ENCODE results near the gene ACO2. TPM values are rescaled to one million over a fixed set of nuclear protein-coding genes. Genes with fewer than 3 reads are reported as not detected.

Gene ACO2
- total RNA-seq, 2 donors from 2014 or later, result 32.7 to 75.5 TPM

- TF ChIP-seq POLR2A (IDR thresholded peaks at IDR 0.05), result no peak
- TF ChIP-seq, protein P1, sequence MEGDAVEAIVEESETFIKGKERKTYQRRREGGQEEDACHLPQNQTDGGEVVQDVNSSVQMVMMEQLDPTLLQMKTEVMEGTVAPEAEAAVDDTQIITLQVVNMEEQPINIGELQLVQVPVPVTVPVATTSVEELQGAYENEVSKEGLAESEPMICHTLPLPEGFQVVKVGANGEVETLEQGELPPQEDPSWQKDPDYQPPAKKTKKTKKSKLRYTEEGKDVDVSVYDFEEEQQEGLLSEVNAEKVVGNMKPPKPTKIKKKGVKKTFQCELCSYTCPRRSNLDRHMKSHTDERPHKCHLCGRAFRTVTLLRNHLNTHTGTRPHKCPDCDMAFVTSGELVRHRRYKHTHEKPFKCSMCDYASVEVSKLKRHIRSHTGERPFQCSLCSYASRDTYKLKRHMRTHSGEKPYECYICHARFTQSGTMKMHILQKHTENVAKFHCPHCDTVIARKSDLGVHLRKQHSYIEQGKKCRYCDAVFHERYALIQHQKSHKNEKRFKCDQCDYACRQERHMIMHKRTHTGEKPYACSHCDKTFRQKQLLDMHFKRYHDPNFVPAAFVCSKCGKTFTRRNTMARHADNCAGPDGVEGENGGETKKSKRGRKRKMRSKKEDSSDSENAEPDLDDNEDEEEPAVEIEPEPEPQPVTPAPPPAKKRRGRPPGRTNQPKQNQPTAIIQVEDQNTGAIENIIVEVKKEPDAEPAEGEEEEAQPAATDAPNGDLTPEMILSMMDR (IDR thresholded peaks at IDR 0.05), result no peak
- H3K36me3 ChIP-seq (replicated peaks in 1 of 2; ENCODE audit: insufficient read depth in 1 of 2, low read depth in 2 of 2), result peaks cover 0 to 26% of the 10 kb centered on the region in 2 donors
- intact Hi-C loops (cut with DNase I), result no loop called here
- peaks cover 23% of the 10 kb centered on the region for H3K4me1 ChIP-seq
- no peaks in the 10 kb centered on the region for H3K9me3 ChIP-seq
- no peaks in the 10 kb centered on the region for H3K27me3 ChIP-seq
- H3K27ac ChIP-seq, result peak overlapping the region; percentile 2 to 73 (median 66)
- no peak overlapping the region for H3K4me3 ChIP-seq
- 57 to 70% methylated on average over 11 to 17 of the region's 17 CpGs for WGBS, 2 donors
- DNase-seq (no peak), ATAC-seq (no peak)
Observed at GRCh38 chr22:41524809-41525449, 56.0 kb downstream of the ACO2 start.

DNA sequence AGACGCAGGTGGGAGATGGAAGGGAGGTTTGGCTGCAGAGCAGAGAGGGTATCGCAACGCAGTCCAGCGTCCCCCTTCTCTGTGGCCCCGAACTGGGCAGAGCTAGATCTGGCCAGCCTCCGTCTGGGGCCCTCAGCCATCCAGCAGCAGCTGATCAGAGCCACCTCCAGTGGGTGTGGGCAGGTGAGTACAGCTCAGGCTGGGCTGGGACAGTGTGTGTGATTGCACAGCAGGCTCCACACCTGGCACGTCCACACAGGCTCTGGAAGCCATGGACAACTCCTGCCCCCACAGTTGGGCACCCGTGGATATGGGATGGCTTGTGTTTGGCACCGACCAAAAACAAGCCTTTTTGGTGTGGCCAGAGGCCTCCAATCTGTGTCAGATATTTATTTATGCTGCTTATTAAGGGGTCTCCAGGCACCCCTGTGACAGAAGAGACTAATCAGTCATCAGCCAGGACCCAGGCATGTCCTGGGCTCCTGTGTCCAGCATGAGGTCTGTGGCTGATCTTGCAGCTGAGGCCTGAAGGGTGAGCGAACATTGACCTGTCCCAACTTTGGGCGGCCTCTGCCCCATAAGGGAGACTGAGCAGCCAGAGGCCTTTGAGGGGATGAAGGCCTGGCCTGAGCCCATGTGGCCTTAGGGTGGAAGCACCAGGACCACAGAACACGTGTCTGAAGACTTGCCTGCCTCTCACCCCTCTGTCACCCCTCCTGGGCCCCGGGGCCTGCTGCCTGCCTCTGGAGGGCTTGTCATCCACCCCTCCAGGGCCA is 56.7 kb downstream of the ACO2 start:
- H3K9me3 ChIP-seq, result no peaks in the 10 kb centered on the region
- no peak overlapping the region for H3K4me3 ChIP-seq
- ATAC-seq (no peak), DNase-seq (no peak)
- peak overlapping the region; percentile 2 to 73 (median 44) for H3K27ac ChIP-seq
- peaks cover 23% of the 10 kb centered on the region for H3K4me1 ChIP-seq
- intact Hi-C loops (cut with DNase I), result no loop called here
- TF ChIP-seq POLR2A (IDR thresholded peaks at IDR 0.05), result no peak
- TF ChIP-seq, protein P1 (IDR thresholded peaks at IDR 0.05), result no peak
- H3K27me3 ChIP-seq, result no peaks in the 10 kb centered on the region
- peaks cover 0 to 26% of the 10 kb centered on the region in 2 donors for H3K36me3 ChIP-seq (replicated peaks in 1 of 2; ENCODE audit: insufficient read depth in 1 of 2, low read depth in 2 of 2)
- 77 to 82% methylated on average over 2 to 13 of the region's 13 CpGs for WGBS, 2 donors

DNA sequence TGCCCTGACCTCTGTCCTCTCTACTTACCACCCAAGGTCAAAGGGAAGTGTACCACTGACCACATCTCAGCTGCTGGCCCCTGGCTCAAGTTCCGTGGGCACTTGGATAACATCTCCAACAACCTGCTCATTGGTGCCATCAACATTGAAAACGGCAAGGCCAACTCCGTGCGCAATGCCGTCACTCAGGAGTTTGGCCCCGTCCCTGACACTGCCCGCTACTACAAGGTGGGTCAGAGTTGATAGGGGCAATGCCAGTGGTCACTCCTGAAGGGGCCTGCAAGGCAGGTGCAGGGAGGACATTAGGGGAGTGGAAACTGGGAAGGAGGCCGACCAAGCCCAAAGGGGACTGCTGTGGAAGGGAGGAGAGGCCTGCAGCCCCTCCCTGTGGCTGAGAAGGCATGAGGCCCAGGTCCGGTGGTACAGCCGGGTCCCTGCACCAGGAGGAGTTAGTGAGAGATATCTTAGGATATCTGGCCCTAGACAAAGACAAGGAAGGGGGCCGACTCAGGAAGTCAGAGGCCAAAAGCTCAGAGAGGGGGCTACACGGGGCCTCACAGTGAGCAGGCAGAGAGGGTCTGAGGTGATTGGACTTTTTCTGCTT is 57.4 kb downstream of the ACO2 start:
- TF ChIP-seq, protein P1 (IDR thresholded peaks at IDR 0.05), result no peak
- TF ChIP-seq POLR2A (IDR thresholded peaks at IDR 0.05), result no peak
- peaks cover 0 to 26% of the 10 kb centered on the region in 2 donors for H3K36me3 ChIP-seq (replicated peaks in 1 of 2; ENCODE audit: insufficient read depth in 1 of 2, low read depth in 2 of 2)
- intact Hi-C loops (cut with DNase I), result no loop called here

DNA sequence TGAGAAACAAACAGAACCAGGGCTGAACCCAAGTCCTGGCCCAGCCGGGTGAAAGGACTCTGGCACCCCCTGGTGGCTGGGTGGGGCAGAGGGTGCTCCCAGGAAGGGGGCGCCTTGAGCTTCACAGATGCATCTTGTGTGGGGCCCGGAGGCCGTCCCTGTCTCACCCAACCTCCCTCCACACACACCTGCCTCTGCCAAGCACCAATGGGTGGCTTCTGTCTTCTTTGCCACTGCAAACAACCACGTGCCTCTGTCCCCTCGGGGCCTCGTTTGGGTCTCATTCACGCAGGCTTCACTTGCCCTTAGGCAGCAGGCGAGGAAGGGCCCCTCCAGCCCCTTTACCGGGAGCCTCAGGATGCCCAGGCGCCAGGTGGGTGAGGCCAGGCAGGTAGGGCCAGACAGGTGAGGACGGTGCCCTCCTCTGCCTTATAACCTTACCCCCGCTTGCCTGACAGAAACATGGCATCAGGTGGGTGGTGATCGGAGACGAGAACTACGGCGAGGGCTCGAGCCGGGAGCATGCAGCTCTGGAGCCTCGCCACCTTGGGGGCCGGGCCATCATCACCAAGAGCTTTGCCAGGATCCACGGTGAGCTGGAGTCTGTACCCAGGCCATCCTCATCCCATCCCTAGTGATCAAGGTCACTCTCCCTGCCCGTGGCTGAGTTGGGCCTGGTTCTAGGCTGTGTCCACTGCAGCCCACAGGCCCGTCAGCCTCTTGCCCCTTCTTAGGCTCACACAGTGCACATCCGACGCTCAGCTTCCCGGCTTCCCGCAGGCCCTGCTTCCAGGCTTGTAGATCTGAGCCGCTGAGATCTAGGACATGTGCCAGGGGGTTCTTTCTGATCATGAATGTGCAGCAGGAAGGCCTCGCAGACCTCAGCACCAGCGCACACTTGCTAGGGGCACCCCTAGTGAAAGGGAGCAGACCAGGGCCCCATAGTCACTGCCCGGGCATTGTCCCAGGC is 58.2 kb downstream of the ACO2 start:
- H3K9me3 ChIP-seq, result no peaks in the 10 kb centered on the region
- H3K36me3 ChIP-seq (replicated peaks in 1 of 2; ENCODE audit: insufficient read depth in 1 of 2, low read depth in 2 of 2), result peaks cover 0 to 29% of the 10 kb centered on the region in 2 donors
- DNase-seq (peak; percentile 36 to 61 (median 53)), ATAC-seq (peak; percentile 40)
- H3K27ac ChIP-seq, result peak overlapping the region; percentile 2 to 72 (median 16)
- TF ChIP-seq, protein P1 (IDR thresholded peaks at IDR 0.05), result peak; percentile 61 to 76 (median 67)
- no peak for TF ChIP-seq POLR2A (IDR thresholded peaks at IDR 0.05)
- intact Hi-C loops (cut with DNase I), result no loop called here
- peaks cover 23% of the 10 kb centered on the region for H3K4me1 ChIP-seq
- no peak overlapping the region for H3K4me3 ChIP-seq
- H3K27me3 ChIP-seq, result no peaks in the 10 kb centered on the region
- WGBS, 2 donors, result 75 to 79% methylated on average over 13 to 32 of the region's 32 CpGs

More for the DNA sequence above, 57.4 kb downstream of the ACO2 start:
- H3K27me3 ChIP-seq, result no peaks in the 10 kb centered on the region
- ATAC-seq (no peak), DNase-seq (no peak)
- H3K4me3 ChIP-seq, result no peak overlapping the region
- H3K4me1 ChIP-seq, result peaks cover 23% of the 10 kb centered on the region
- H3K27ac ChIP-seq, result peak overlapping the region; percentile 2 to 72 (median 16)
- WGBS, 2 donors, result 64 to 65% methylated on average over 5 to 12 of the region's 12 CpGs
- no peaks in the 10 kb centered on the region for H3K9me3 ChIP-seq

All from body of pancreas (tissue), 4 donors.